T-cell (primary cell): Measurements from ENCODE around the gene UBE3A. TPM values are rescaled to one million over a fixed set of nuclear protein-coding genes. Genes with fewer than 3 reads are reported as not detected.
"Not testable (repeated sequence)": the region's sequence is repeated elsewhere in the genome, so short reads cannot be mapped to it uniquely, and the experiment has no call there.

ENCODE experiments used
- ATAC-seq, 4 experiments: fragments of 200-7000 bp in 3 of 4; fragments of 150-1000 bp in 1 of 4; cut with Tn5 transposase; replicated peaks in 1 of 4; 1 replicate in 3 of 4; 2 replicates in 1 of 4; pipeline ENCODE4 v1.10.0; 2021; ENCODE audit warnings: moderate library complexity in 3 of 4, mild to moderate bottlenecking in 2 of 4, moderate number of reproducible peaks in 1 of 4
- CTCF ChIA-PET, 2 donors: fragments of 300-600 bp; sonication (Branson Sonifier 250); formaldehyde crosslinking; loops; one replicate each; lab custom pipeline; 2022; ENCODE audit warnings: antibody characterized with exemption in 2 of 2; lab: Charles Lee
- POLR2A ChIA-PET, 2 donors: fragments of 300-600 bp; sonication (Branson Sonifier 250); formaldehyde crosslinking; loops; one replicate each; lab custom pipeline; 2022; ENCODE audit warnings: antibody characterized with exemption in 2 of 2; lab: Charles Lee
- DNase-seq, 35 experiments: peaks; one replicate each; pipeline versions ENCODE4 v3.0.0 to v3.0.0-alpha.2; 2013 to 2023
- H3K27ac ChIP-seq: one replicate; pipeline ENCODE4 v1.5.1; 2013; ENCODE audit warnings: low read length
- H3K27me3 ChIP-seq, 2 experiments: replicated peaks in 1 of 2; 1 replicate in 1 of 2; 2 replicates in 1 of 2; pipeline versions ENCODE4 v1.6.1 to v1.7.0; 2013; ENCODE audit warnings: low read length in 1 of 2, mixed read lengths in 1 of 2; ENCODE audit not compliant: control insufficient read depth in 2 of 2, insufficient read depth in 2 of 2; ENCODE audit errors: extremely low read depth in 1 of 2
- H3K36me3 ChIP-seq, 2 donors: 1 replicate in 1 of 2; 2 replicates in 1 of 2; pipeline versions ENCODE4 v1.6.1 to v1.7.0; 2013; ENCODE audit warnings: low read length in 1 of 2; ENCODE audit not compliant: control insufficient read depth in 2 of 2, insufficient read depth in 1 of 2; ENCODE audit errors: extremely low read depth in 1 of 2
- H3K4me1 ChIP-seq, 2 experiments: 1 replicate in 1 of 2; 2 replicates in 1 of 2; pipeline versions ENCODE4 v1.6.1 to v1.7.0; 2013; ENCODE audit warnings: low read length in 2 of 2, mixed read lengths in 1 of 2; ENCODE audit not compliant: insufficient read depth in 2 of 2, control insufficient read depth in 1 of 2; ENCODE audit errors: extremely low read depth in 1 of 2
- H3K4me3 ChIP-seq, 2 donors: 1 replicate in 1 of 2; 2 replicates in 1 of 2; pipeline versions ENCODE4 v1.5.1 to v1.7.0; 2013; ENCODE audit warnings: mild to moderate bottlenecking in 2 of 2, low read length in 1 of 2, moderate library complexity in 1 of 2; ENCODE audit not compliant: control insufficient read depth in 1 of 2; ENCODE audit errors: extremely low read depth in 1 of 2
- H3K9me3 ChIP-seq: 2 replicates; pipeline ENCODE4 v1.7.0; 2013
- H3K27ac Mint-ChIP-seq, 2 donors: one replicate each; pipeline ENCODE4 v1.8.0; 2020 to 2021; ENCODE audit warnings: mild to moderate bottlenecking in 2 of 2, mixed read lengths in 2 of 2
- H3K27me3 Mint-ChIP-seq, 2 donors: one replicate each; pipeline ENCODE4 v1.8.0; 2021 to 2022; ENCODE audit warnings: mixed read lengths in 2 of 2
- H3K36me3 Mint-ChIP-seq: one replicate; pipeline ENCODE4 v1.8.0; 2021; ENCODE audit warnings: mixed read lengths
- H3K4me1 Mint-ChIP-seq, 3 donors: one replicate each; pipeline ENCODE4 v1.8.0; 2020 to 2022; ENCODE audit warnings: mixed read lengths in 3 of 3, mild to moderate bottlenecking in 1 of 3
- H3K4me3 Mint-ChIP-seq, 3 donors: one replicate each; pipeline ENCODE4 v1.8.0; 2020 to 2022; ENCODE audit warnings: mild to moderate bottlenecking in 3 of 3, mixed read lengths in 3 of 3, moderate library complexity in 3 of 3
- H3K9me3 Mint-ChIP-seq, 3 donors: one replicate each; pipeline ENCODE4 v1.8.0; 2020 to 2022; ENCODE audit warnings: mixed read lengths in 3 of 3
- WGBS: methylation state at CpG from one replicate; pipeline ENCODE4 v1.1.5; 2013; ENCODE audit warnings: missing lambda C conversion rate; ENCODE audit not compliant: insufficient coverage; 5-methylcytosine and 5-hydroxymethylcytosine counted together
- total RNA-seq, 35 experiments: library from RNA in 6 of 35; stranded (reverse) in 6 of 35; fragments of 120-200 nt in 1 of 35; gene quantifications; one replicate each; pipeline versions ENCODE4 v1.2.1 to v1.2.4 and lab custom pipeline; 2013 to 2026

Gene UBE3A
- total RNA-seq, 5 donors from 2014 or later (not counting 1 experiment from before 2014, with no cell fraction given) = 115 to 119 (median 118) TPM

DNA sequence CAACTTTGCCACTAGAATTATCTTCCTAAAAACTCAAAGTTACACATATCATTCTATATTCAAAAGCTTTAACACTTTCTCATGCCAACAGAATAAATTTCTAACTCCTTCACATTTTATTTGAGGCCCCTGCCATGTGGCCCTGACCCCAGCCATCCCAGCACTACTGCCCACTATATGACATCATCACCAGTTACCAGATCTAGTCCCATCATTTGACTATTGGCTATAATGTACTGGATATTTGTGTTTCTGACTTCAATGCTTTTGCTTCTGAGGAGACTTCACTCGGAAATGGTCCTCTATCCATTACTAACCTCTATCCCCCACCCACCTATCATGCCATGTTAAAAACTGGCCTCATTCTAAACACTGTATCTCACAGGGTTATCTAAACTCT is 23.6 kb downstream of the UBE3A start:
- CTCF ChIA-PET = interaction anchor here in 1 of 2 donors (0.6 kb wide), 1 partner anchor 81 kb away, joined by 4 read pairs; no protein-coding TSS in a partner anchor
- no CpG with 5 or more reads among the region's 1 CpG for WGBS
- ATAC-seq = no peak
- no peaks in the 10 kb centered on the region for H3K36me3 ChIP-seq
- Mint-ChIP-seq H3K9me3 (peaks cover 4 to 11% (median 7%) of the 10 kb centered on the region in 3 donors), H3K36me3 (peaks cover 36% of the 10 kb centered on the region), H3K27me3 (no peaks in the 10 kb centered on the region), H3K4me1 (peaks cover 80 to 88% (median 86%) of the 10 kb centered on the region in 3 donors), H3K4me3 (peak overlapping the region in 1 of 3 donors; percentile 8), H3K27ac (no peak overlapping the region)
- POLR2A ChIA-PET = no interaction called here
- H3K27me3 ChIP-seq = no peaks in the 10 kb centered on the region
- peaks cover 2 to 11% of the 10 kb centered on the region in 2 experiments for H3K4me1 ChIP-seq
- no peak overlapping the region for H3K4me3 ChIP-seq
- DNase-seq = no peak
- H3K9me3 ChIP-seq = no peaks in the 10 kb centered on the region
- H3K27ac ChIP-seq = no peak overlapping the region

DNA sequence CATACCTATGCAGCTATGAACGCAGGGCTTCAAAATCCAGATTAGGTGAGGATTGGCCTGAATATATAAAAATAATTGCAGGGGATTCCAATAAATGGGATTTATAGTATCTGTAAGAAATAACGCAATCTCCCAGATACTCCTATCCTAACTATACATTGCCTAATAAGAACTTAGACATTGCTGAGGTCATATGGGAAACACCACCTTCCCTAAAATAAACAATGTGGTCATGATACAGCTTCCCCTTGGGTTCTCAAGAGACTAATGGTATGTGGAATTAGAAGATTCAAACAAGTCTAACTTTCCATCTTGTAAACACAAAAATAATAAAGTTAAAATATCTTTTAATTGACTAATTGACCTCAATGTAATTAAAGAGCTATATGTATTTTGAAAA is 28.2 kb downstream of the UBE3A start:
- H3K4me3 Mint-ChIP-seq = no peak overlapping the region
- peaks cover 0 to 4% (median 4%) of the 10 kb centered on the region in 3 donors for H3K9me3 Mint-ChIP-seq
- no peak overlapping the region for H3K27ac Mint-ChIP-seq
- no peaks in the 10 kb centered on the region for H3K27me3 Mint-ChIP-seq
- no peaks in the 10 kb centered on the region for H3K27me3 ChIP-seq
- ChIA-PET POLR2A (no interaction called here), CTCF (interaction anchor here in 1 of 2 donors (0.6 kb wide), 1 partner anchor 23 kb away, joined by 4 read pairs; no protein-coding TSS in a partner anchor)
- DNase-seq (no peak), ATAC-seq (no peak)
- WGBS = no CpG with 5 or more reads among the region's 2 CpGs
- peaks cover 27% of the 10 kb centered on the region for H3K36me3 Mint-ChIP-seq
- H3K4me1 Mint-ChIP-seq = peaks cover 62 to 70% (median 66%) of the 10 kb centered on the region in 3 donors
- H3K9me3 ChIP-seq = no peaks in the 10 kb centered on the region
- peaks cover 2 to 8% of the 10 kb centered on the region in 2 experiments for H3K4me1 ChIP-seq
- no peak overlapping the region for H3K4me3 ChIP-seq
- no peak overlapping the region for H3K27ac ChIP-seq
- H3K36me3 ChIP-seq = no peaks in the 10 kb centered on the region

DNA sequence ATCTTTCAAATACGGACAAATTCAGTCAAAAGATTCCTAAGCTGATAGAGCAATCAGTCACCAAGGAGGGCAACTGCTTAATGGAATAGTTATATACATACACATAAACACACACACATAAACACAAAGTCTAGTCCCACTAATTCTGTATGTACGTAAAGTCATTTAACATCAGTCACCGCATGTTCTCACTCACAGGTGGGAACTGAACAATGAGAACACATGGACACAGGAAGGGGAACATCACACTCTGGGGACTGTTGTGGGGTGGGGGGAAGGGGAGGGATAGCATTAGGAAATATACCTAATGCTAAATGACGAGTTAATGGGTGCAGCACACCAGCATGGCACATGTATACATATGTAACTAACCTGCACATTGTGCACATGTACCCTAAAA is 29.1 kb downstream of the UBE3A start:
- DNase-seq, H3K27ac Mint-ChIP-seq, H3K27me3 Mint-ChIP-seq, H3K36me3 ChIP-seq, POLR2A ChIA-PET, ATAC-seq, H3K9me3 ChIP-seq, H3K4me3 Mint-ChIP-seq, H3K27ac ChIP-seq, H3K4me1 ChIP-seq, H3K9me3 Mint-ChIP-seq, H3K4me3 ChIP-seq, H3K27me3 ChIP-seq: not testable (repeated sequence)
- Mint-ChIP-seq H3K36me3 (peaks cover 32% of the 10 kb centered on the region), H3K4me1 (peaks cover 54 to 62% (median 59%) of the 10 kb centered on the region in 3 donors)
- WGBS = no CpG with 5 or more reads among the region's 4 CpGs
- CTCF ChIA-PET = interaction anchor here in 1 of 2 donors (0.7 kb wide), 1 partner anchor 59 kb away, joined by 4 read pairs; no protein-coding TSS in a partner anchor

GRCh38 chr15:25408929-25409328 is 29.9 kb downstream of the UBE3A start:
- ChIA-PET POLR2A (no interaction called here), CTCF (no interaction called here)
- ATAC-seq (no peak), DNase-seq (no peak)
- H3K27me3 ChIP-seq = no peaks in the 10 kb centered on the region
- no peak overlapping the region for H3K27ac ChIP-seq
- H3K4me1 Mint-ChIP-seq = peaks cover 46 to 58% (median 51%) of the 10 kb centered on the region in 3 donors
- no peaks in the 10 kb centered on the region for H3K9me3 ChIP-seq
- H3K27ac Mint-ChIP-seq = no peak overlapping the region
- H3K4me3 Mint-ChIP-seq = no peak overlapping the region
- H3K9me3 Mint-ChIP-seq = peaks cover 0 to 9% (median 5%) of the 10 kb centered on the region in 3 donors
- H3K27me3 Mint-ChIP-seq = no peaks in the 10 kb centered on the region
- H3K4me1 ChIP-seq = peaks cover 2 to 6% of the 10 kb centered on the region in 2 experiments
- no peak overlapping the region for H3K4me3 ChIP-seq
- H3K36me3 Mint-ChIP-seq = peaks cover 40% of the 10 kb centered on the region
- H3K36me3 ChIP-seq = peaks cover 0 to 10% of the 10 kb centered on the region in 2 donors
- WGBS = 86% methylated on average over 1 of the region's 2 CpGs

DNA sequence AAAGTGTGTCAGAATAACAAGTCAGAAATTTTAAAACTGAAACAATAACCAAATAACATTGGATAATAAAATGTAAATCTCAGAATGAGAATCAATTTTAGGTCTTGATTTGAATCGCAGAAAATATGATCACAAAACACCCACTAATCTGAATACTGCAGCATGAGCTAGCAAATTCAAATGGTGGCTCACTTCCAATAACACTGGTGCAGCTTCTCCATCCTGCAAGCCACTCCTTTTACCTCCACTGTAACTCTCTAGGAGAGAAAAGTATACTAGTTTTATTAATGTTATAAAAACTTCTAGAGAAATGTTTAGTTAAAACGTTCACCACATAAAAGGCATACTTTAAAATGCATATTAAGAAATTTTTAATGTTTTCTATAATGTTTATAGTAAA is 30.4 kb downstream of the UBE3A start:
- Mint-ChIP-seq H3K4me1 (peaks cover 41 to 56% (median 48%) of the 10 kb centered on the region in 3 donors), H3K27me3 (no peaks in the 10 kb centered on the region), H3K9me3 (peaks cover 0 to 6% (median 5%) of the 10 kb centered on the region in 3 donors)

DNA sequence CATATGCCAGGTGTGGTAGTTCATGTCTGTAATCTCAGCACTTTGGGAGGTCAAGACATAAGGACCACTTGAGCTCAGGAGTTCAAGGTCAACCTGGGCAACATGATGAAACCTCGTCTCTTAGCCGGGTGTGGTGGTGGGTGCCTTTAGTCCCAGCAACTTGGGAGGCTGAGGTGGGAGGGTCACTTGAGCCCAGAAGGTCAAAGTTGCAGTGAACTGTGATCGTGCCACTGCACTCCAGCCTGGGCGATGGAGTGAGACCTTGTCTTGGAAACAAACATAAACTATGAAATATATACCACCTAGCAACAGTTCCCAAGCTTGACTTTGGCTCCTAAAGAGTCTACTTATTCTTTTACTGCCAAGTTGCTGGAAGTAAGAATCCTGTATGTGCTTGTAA is 30.9 kb downstream of the UBE3A start:
- H3K4me1 ChIP-seq = peaks cover 2 to 6% of the 10 kb centered on the region in 2 experiments
- peaks cover 0 to 12% of the 10 kb centered on the region in 2 donors for H3K36me3 ChIP-seq
- H3K27ac Mint-ChIP-seq = no peak overlapping the region
- no peak overlapping the region for H3K27ac ChIP-seq
- DNase-seq = no peak
- ChIA-PET CTCF (no interaction called here), POLR2A (interaction anchor here in 1 of 2 donors (0.7 kb wide), 1 partner anchor 283 kb away, joined by 3 read pairs; no protein-coding TSS in a partner anchor)
- no peaks in the 10 kb centered on the region for H3K9me3 ChIP-seq
- H3K4me3 ChIP-seq = no peak overlapping the region
- ATAC-seq = no peak
- H3K4me1 Mint-ChIP-seq = peaks cover 36 to 52% (median 44%) of the 10 kb centered on the region in 3 donors
- 100% methylated on average over 1 of the region's 4 CpGs for WGBS
- peaks cover 50% of the 10 kb centered on the region for H3K36me3 Mint-ChIP-seq
- no peaks in the 10 kb centered on the region for H3K27me3 Mint-ChIP-seq
- H3K4me3 Mint-ChIP-seq = no peak overlapping the region
- H3K27me3 ChIP-seq = no peaks in the 10 kb centered on the region
- H3K9me3 Mint-ChIP-seq = peaks cover 0 to 8% (median 6%) of the 10 kb centered on the region in 3 donors

More for the DNA sequence above, 30.4 kb downstream of the UBE3A start:
- ChIA-PET POLR2A (no interaction called here), CTCF (no interaction called here)
- peaks cover 2 to 6% of the 10 kb centered on the region in 2 experiments for H3K4me1 ChIP-seq
- H3K9me3 ChIP-seq = no peaks in the 10 kb centered on the region
- ATAC-seq = no peak
- H3K4me3 ChIP-seq = no peak overlapping the region
- Mint-ChIP-seq H3K27ac (no peak overlapping the region), H3K4me3 (no peak overlapping the region), H3K36me3 (peaks cover 45% of the 10 kb centered on the region)
- no peak overlapping the region for H3K27ac ChIP-seq
- no peak for DNase-seq
- peaks cover 0 to 10% of the 10 kb centered on the region in 2 donors for H3K36me3 ChIP-seq
- H3K27me3 ChIP-seq = no peaks in the 10 kb centered on the region
- WGBS = no CpG with 5 or more reads among the region's 2 CpGs
